Astrocyte (in vitro differentiated cells and primary cell): Measurements from ENCODE around the gene ST6GALNAC3.

Source experiments
- CTCF ChIP-seq: IDR thresholded peaks from 2 replicates; pipeline ENCODE4 v1.5.1; 2011; ENCODE audit warnings: low read depth, mild to moderate bottlenecking, inconsistent platforms, low read length, moderate library complexity; ENCODE audit not compliant: insufficient read depth
- EZH2 ChIP-seq: IDR thresholded peaks from 2 replicates; pipeline ENCODE4 v1.6.1; 2012; ENCODE audit warnings: mild to moderate bottlenecking, low read length, inconsistent platforms; ENCODE audit not compliant: insufficient read depth

DNA sequence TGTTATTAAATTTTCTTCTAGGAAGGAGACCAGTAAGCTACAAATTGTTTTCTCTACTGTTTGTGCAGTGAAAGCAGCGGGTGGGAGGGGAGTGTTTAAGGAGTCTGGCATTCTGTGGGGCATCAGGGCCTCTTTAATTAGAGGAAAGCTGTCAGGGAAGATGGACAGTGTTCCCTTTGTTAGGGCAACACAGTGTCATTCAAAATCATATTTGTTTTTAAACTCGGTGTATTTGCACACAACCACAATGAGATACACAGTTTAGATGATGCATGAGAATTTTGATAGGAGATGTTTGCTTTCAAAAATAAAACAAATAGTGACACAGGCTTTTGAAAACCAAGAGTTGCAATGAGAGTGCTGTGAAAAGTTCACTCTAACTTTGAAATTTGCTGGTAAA, 15.1 kb upstream of the ST6GALNAC3 start:
- TF ChIP-seq CTCF (no peak), EZH2 (no peak)
